Measurements from ENCODE around the gene SLC8A1. TPM values are rescaled to one million over a fixed set of nuclear protein-coding genes. Genes with fewer than 3 reads are reported as not detected.

The SLC8A1 gene
- total RNA-seq, 2 donors from 2014 or later = 4.7 to 6.3 TPM

DNA sequence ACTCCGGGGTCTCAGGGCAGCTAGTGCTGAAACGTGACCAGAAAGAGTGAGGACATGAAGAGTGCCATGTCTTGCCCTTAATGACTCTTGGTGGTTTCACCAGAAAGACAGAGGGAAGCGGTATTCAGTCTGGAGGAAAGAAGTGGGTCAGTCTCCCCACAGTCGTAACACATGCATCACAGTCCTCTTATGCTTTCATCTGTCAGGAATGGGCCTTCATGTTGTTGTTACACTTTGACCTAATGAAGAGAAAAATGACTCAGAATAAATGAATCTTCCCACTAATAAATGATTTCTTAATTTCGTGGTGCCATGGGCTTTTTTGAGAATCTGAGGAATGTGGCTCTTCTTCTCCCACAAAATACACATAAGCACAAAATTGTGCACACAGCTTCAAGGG, 103.2 kb downstream of the SLC8A1 start:
- Histone ChIP-seq H3K4me1 (ENCODE audit: control insufficient read depth, insufficient read depth, low read length) (peaks cover 5% of the 10 kb centered on the region), H3K27me3 (ENCODE audit: control insufficient read depth, insufficient read depth, low read length, poor library complexity, severe bottlenecking) (no peaks in the 10 kb centered on the region), H3K4me3 (ENCODE audit: low read length) (no peak overlapping the region), H3K36me3 (ENCODE audit: control insufficient read depth, insufficient read depth, low read length) (no peaks in the 10 kb centered on the region), H3K27ac (ENCODE audit: low read depth, low read length) (no peak overlapping the region), H3K9ac (ENCODE audit: extremely low read depth, low read length, poor library complexity, severe bottlenecking) (no peak overlapping the region), H3K9me3 (ENCODE audit: control insufficient read depth, low read length) (no peaks in the 10 kb centered on the region)
- H3K4me1 Mint-ChIP-seq = no peaks in the 10 kb centered on the region
- no peaks in the 10 kb centered on the region for H3K36me3 Mint-ChIP-seq (ENCODE audit: low read depth)
- WGBS, 2 experiments (ENCODE audit: insufficient coverage in 1 of 2, insufficient read length in 1 of 2) = 67 to 75% methylated on average over 3 to 5 of the region's 5 CpGs
- no peak for DNase-seq
- no peaks in the 10 kb centered on the region for H3K9me3 Mint-ChIP-seq
- H3K4me3 Mint-ChIP-seq = no peak overlapping the region
- TF ChIP-seq, protein P1, sequence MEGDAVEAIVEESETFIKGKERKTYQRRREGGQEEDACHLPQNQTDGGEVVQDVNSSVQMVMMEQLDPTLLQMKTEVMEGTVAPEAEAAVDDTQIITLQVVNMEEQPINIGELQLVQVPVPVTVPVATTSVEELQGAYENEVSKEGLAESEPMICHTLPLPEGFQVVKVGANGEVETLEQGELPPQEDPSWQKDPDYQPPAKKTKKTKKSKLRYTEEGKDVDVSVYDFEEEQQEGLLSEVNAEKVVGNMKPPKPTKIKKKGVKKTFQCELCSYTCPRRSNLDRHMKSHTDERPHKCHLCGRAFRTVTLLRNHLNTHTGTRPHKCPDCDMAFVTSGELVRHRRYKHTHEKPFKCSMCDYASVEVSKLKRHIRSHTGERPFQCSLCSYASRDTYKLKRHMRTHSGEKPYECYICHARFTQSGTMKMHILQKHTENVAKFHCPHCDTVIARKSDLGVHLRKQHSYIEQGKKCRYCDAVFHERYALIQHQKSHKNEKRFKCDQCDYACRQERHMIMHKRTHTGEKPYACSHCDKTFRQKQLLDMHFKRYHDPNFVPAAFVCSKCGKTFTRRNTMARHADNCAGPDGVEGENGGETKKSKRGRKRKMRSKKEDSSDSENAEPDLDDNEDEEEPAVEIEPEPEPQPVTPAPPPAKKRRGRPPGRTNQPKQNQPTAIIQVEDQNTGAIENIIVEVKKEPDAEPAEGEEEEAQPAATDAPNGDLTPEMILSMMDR (conservative IDR thresholded peaks at IDR 0.05) = no peak
- no peaks in the 10 kb centered on the region for H3K27me3 Mint-ChIP-seq (ENCODE audit: insufficient read depth)
- no peak overlapping the region for H3K27ac Mint-ChIP-seq

- no peak overlapping the region for H3K9ac ChIP-seq (ENCODE audit: extremely low read depth, low read length, poor library complexity, severe bottlenecking)
- Mint-ChIP-seq H3K4me1 (peaks cover 1% of the 10 kb centered on the region), H3K4me3 (no peak overlapping the region)
Measured at GRCh38 chr2:40348038-40348437, 103.9 kb downstream of the SLC8A1 start.

DNA sequence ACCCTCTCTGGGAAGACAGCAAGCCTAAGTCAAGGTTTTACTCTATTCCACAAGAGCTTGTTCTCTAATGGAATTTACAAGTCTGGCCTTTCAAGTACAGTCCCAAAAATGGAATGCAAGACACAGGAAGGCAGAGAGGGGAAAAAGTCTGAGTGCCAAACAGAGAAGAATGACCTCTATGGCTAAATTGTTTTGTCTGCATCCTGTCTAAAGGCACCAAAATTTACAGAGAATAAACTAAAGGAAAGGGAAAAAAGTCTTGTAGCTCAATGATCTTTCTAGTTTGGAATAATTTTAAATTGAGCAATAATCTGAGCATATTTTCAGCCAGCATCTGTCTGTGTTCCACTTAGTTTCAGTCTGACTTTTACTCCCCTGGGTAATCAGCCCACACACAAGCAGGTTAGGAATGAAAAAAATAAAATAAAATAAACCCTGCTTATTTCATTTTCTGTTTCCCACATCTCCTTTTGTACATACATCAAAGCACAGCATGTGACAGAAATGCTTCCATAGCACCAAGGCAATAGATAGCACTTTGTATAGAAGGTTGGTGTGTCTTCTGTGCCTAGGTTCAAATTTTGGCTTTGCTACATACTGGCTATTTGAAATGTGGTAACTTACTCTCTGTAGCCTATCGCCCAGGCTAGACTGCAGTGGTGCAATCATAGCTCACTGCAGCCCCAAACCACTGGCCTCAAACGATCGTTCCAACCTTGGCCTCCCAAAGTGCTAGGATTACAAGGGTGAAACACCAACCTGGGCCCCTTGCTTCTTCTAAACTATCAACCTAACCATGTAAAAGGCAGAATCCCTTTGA, 105.1 kb downstream of the SLC8A1 start:
- Histone ChIP-seq H3K36me3 (ENCODE audit: control insufficient read depth, insufficient read depth, low read length) (no peaks in the 10 kb centered on the region), H3K4me1 (ENCODE audit: control insufficient read depth, insufficient read depth, low read length) (no peaks in the 10 kb centered on the region), H3K27me3 (ENCODE audit: control insufficient read depth, insufficient read depth, low read length, poor library complexity, severe bottlenecking) (no peaks in the 10 kb centered on the region), H3K27ac (ENCODE audit: low read depth, low read length) (peak overlapping the region; percentile 18), H3K4me3 (ENCODE audit: low read length) (no peak overlapping the region), H3K9ac (ENCODE audit: extremely low read depth, low read length, poor library complexity, severe bottlenecking) (no peak overlapping the region), H3K9me3 (ENCODE audit: control insufficient read depth, low read length) (no peaks in the 10 kb centered on the region)
- H3K9me3 Mint-ChIP-seq = no peaks in the 10 kb centered on the region
- no peak overlapping the region for H3K27ac Mint-ChIP-seq
- no peaks in the 10 kb centered on the region for H3K27me3 Mint-ChIP-seq (ENCODE audit: insufficient read depth)
- 92 to 95% methylated on average over 3 of the region's 3 CpGs for WGBS, 2 experiments (ENCODE audit: insufficient coverage in 1 of 2, insufficient read length in 1 of 2)
- peaks cover 1% of the 10 kb centered on the region for H3K4me1 Mint-ChIP-seq
- no peaks in the 10 kb centered on the region for H3K36me3 Mint-ChIP-seq (ENCODE audit: low read depth)
- no peak overlapping the region for H3K4me3 Mint-ChIP-seq
- no peak for DNase-seq
- TF ChIP-seq, protein P1 (conservative IDR thresholded peaks at IDR 0.05) = no peak

More at GRCh38 chr2:40348038-40348437, 103.9 kb downstream of the SLC8A1 start:
- Histone ChIP-seq H3K36me3 (ENCODE audit: control insufficient read depth, insufficient read depth, low read length) (no peaks in the 10 kb centered on the region), H3K27ac (ENCODE audit: low read depth, low read length) (no peak overlapping the region), H3K4me1 (ENCODE audit: control insufficient read depth, insufficient read depth, low read length) (peaks cover 5% of the 10 kb centered on the region), H3K4me3 (ENCODE audit: low read length) (no peak overlapping the region), H3K9me3 (ENCODE audit: control insufficient read depth, low read length) (no peaks in the 10 kb centered on the region), H3K27me3 (ENCODE audit: control insufficient read depth, insufficient read depth, low read length, poor library complexity, severe bottlenecking) (no peaks in the 10 kb centered on the region)
- WGBS, 2 experiments (ENCODE audit: insufficient coverage in 1 of 2, insufficient read length in 1 of 2) = 89 to 98% methylated on average over 4 to 5 of the region's 5 CpGs
- TF ChIP-seq, protein P1 (conservative IDR thresholded peaks at IDR 0.05) = no peak
- Mint-ChIP-seq H3K9me3 (no peaks in the 10 kb centered on the region), H3K27ac (no peak overlapping the region), H3K27me3 (ENCODE audit: insufficient read depth) (no peaks in the 10 kb centered on the region), H3K36me3 (ENCODE audit: low read depth) (no peaks in the 10 kb centered on the region)
- no peak for DNase-seq
